ENCODE results near the gene SCUBE1. TPM values are rescaled to one million over a fixed set of nuclear protein-coding genes. Genes with fewer than 3 reads are reported as not detected.

Gene SCUBE1
- total RNA-seq, 1 experiment from 2014 or later: not detected

DNA sequence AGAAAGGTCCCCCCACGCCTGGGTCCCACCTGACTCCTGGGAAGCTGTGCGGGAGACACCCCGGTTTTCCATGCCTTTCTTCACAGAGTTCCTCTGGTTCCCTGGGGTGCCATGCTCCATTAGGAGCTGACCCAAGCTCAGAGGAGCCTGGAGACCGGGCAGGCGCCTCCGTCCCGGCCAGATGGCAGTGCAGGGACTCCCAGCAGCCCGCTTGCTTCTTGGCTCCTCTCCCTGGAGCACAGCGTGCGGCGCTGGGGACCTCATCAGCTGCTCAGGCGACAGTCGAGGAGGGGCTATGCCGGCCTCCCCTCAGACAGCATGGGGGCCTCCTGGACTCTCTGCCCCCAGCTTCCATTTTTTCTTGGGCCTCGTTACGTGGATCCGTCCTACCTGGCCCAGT, 143.1 kb downstream of the SCUBE1 start:
- Histone ChIP-seq H3K9me2 (ENCODE audit: insufficient read depth) (no peaks in the 10 kb centered on the region), H3K79me2 (ENCODE audit: low read depth) (no peaks in the 10 kb centered on the region), H3K36me3 (ENCODE audit: low read depth) (no peaks in the 10 kb centered on the region), H3K4me3 (no peak overlapping the region), H3K4me2 (no peak overlapping the region), H2AFZ (no peak overlapping the region), H3K27ac (no peak overlapping the region), H3K27me3 (ENCODE audit: insufficient read depth, low read depth) (peaks cover 9% of the 10 kb centered on the region; the same call in 1 of the 2 replicates), H3K4me1 (replicated peaks; ENCODE audit: insufficient read depth) (0 out of 2 replicates have a peak, but pooled peaks cover 4% of the 10 kb centered on the region), H4K20me1 (ENCODE audit: insufficient read depth) (no peaks in the 10 kb centered on the region), H3F3A (ENCODE audit: insufficient read depth, low read depth) (0 out of 2 replicates have a peak, but pooled peaks cover 5% of the 10 kb centered on the region), H3K9me3 (ENCODE audit: insufficient read depth, low read depth) (no peaks in the 10 kb centered on the region)
- BruUV-seq (replicated peaks): no TSS peak
- ChIA-PET POLR2A (ENCODE audit: unreplicated experiment) (no interaction called here), CTCF (interaction anchor here (0.6 kb wide), 1 partner anchor 106 kb away, joined by 3 read pairs; no protein-coding TSS in a partner anchor)
- no peak for DNase-seq
- TF ChIP-seq, protein P1, sequence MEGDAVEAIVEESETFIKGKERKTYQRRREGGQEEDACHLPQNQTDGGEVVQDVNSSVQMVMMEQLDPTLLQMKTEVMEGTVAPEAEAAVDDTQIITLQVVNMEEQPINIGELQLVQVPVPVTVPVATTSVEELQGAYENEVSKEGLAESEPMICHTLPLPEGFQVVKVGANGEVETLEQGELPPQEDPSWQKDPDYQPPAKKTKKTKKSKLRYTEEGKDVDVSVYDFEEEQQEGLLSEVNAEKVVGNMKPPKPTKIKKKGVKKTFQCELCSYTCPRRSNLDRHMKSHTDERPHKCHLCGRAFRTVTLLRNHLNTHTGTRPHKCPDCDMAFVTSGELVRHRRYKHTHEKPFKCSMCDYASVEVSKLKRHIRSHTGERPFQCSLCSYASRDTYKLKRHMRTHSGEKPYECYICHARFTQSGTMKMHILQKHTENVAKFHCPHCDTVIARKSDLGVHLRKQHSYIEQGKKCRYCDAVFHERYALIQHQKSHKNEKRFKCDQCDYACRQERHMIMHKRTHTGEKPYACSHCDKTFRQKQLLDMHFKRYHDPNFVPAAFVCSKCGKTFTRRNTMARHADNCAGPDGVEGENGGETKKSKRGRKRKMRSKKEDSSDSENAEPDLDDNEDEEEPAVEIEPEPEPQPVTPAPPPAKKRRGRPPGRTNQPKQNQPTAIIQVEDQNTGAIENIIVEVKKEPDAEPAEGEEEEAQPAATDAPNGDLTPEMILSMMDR (conservative IDR thresholded peaks at IDR 0.05): no peak
- no peak for TF ChIP-seq EZH2 (IDR thresholded peaks at IDR 0.05; ENCODE audit: low read depth)
- intact Hi-C loops (cut with micrococcal nuclease; ENCODE audit: unreplicated experiment): no loop called here

DNA sequence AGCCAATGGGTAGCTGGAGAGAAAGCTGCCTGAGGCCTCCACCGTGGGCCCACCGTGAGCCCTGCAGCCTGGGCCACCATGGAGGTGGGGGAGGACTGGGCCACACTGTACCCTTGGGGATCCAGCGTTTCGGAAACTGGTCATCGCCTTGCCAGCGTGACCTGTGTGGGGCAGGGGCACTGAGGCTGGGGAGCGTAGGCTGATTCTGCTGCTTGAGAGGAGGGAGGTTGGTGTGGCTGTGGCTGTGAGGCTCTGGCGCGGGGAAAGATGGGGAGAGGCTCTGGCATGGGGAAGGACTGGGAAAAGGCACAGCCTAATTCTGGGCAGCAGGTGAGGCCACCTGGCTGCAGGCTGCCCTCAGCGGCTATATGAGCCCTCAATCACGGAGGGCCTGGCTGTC, 143.6 kb downstream of the SCUBE1 start:
- CTCF ChIA-PET: no interaction called here
- H2AFZ ChIP-seq: no peak overlapping the region
- H3K4me3 ChIP-seq: no peak overlapping the region
- no peaks in the 10 kb centered on the region for H3K79me2 ChIP-seq (ENCODE audit: low read depth)
- H4K20me1 ChIP-seq (ENCODE audit: insufficient read depth): no peaks in the 10 kb centered on the region
- no TSS peak for BruUV-seq (replicated peaks)
- intact Hi-C loops (cut with micrococcal nuclease; ENCODE audit: unreplicated experiment): no loop called here
- 0 out of 2 replicates have a peak, but pooled peaks cover 4% of the 10 kb centered on the region for H3K4me1 ChIP-seq (replicated peaks; ENCODE audit: insufficient read depth)
- H3K36me3 ChIP-seq (ENCODE audit: low read depth): no peaks in the 10 kb centered on the region
- 0 out of 2 replicates have a peak, but pooled peaks cover 3% of the 10 kb centered on the region for H3F3A ChIP-seq (ENCODE audit: insufficient read depth, low read depth)
- H3K27ac ChIP-seq: no peak overlapping the region
- peaks cover 9% of the 10 kb centered on the region; the same call in 1 of the 2 replicates for H3K27me3 ChIP-seq (ENCODE audit: insufficient read depth, low read depth)
- TF ChIP-seq, protein P1 (conservative IDR thresholded peaks at IDR 0.05): no peak
- TF ChIP-seq EZH2 (IDR thresholded peaks at IDR 0.05; ENCODE audit: low read depth): no peak
- DNase-seq: no peak
- no peak overlapping the region for H3K4me2 ChIP-seq
- no peaks in the 10 kb centered on the region for H3K9me3 ChIP-seq (ENCODE audit: insufficient read depth, low read depth)
- POLR2A ChIA-PET (ENCODE audit: unreplicated experiment): no interaction called here
- no peaks in the 10 kb centered on the region for H3K9me2 ChIP-seq (ENCODE audit: insufficient read depth)

DNA sequence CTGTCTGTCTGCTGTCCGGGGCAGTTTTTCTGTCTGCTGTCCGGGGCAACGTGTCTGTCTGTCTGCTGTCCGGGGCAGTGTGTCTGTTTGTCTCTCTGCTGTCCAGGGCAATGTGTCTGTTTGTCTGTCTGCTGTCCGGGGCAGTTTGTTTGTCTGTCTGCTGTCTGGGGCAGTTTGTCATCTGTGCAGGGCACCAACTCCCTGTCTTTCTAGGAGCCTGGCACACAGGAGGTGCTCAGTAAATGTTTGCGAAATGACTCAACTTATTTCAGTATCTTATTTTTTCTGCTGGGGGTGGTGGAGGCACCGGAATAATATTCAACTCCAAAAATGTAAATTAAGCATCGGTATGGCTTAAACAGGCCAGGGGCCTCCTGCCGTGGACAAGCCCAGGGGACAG, 144.2 kb downstream of the SCUBE1 start:
- Histone ChIP-seq H3K27me3 (ENCODE audit: insufficient read depth, low read depth) (peaks cover 9% of the 10 kb centered on the region; the same call in 1 of the 2 replicates), H3K4me1 (replicated peaks; ENCODE audit: insufficient read depth) (0 out of 2 replicates have a peak, but pooled peaks cover 4% of the 10 kb centered on the region), H3K27ac (no peak overlapping the region), H3K4me3 (no peak overlapping the region), H2AFZ (no peak overlapping the region), H3F3A (ENCODE audit: insufficient read depth, low read depth) (0 out of 2 replicates have a peak, but pooled peaks cover 3% of the 10 kb centered on the region), H3K4me2 (no peak overlapping the region), H3K9me3 (ENCODE audit: insufficient read depth, low read depth) (no peaks in the 10 kb centered on the region), H3K9me2 (ENCODE audit: insufficient read depth) (no peaks in the 10 kb centered on the region), H3K79me2 (ENCODE audit: low read depth) (no peaks in the 10 kb centered on the region), H4K20me1 (ENCODE audit: insufficient read depth) (no peaks in the 10 kb centered on the region), H3K36me3 (ENCODE audit: low read depth) (no peaks in the 10 kb centered on the region)
- TF ChIP-seq EZH2 (IDR thresholded peaks at IDR 0.05; ENCODE audit: low read depth): no peak
- TF ChIP-seq, protein P1 (conservative IDR thresholded peaks at IDR 0.05): no peak
- intact Hi-C loops (cut with micrococcal nuclease; ENCODE audit: unreplicated experiment): no loop called here
- no TSS peak for BruUV-seq (replicated peaks)
- ChIA-PET CTCF (no interaction called here), POLR2A (ENCODE audit: unreplicated experiment) (no interaction called here)
- no peak for DNase-seq

All from PC-9 (cell line).